ENCODE results near the gene SERPINE2. TPM values are rescaled to one million over a fixed set of nuclear protein-coding genes. Genes with fewer than 3 reads are reported as not detected.

Gene SERPINE2
- total and polyA plus RNA-seq, 5 donors: 15.4 to 49.4 (median 24.2) TPM

GRCh38 chr2:223994562-223995162 lies 44.4 kb downstream of the SERPINE2 start:
- H3K27ac ChIP-seq (ENCODE audit: low read length): no peak overlapping the region
- WGBS: 91% methylated on average over 4 of the region's 4 CpGs
- no peaks in the 10 kb centered on the region for H3K9me3 ChIP-seq (ENCODE audit: control insufficient read depth, low read length)
- DNase-seq (no peak), ATAC-seq (no peak)
- H3K4me1 ChIP-seq (ENCODE audit: control insufficient read depth, insufficient read depth, low read length): no peaks in the 10 kb centered on the region
- no peak overlapping the region for H3K4me3 ChIP-seq (ENCODE audit: low read length)
- H3K27me3 ChIP-seq (ENCODE audit: control insufficient read depth, insufficient read depth): no peaks in the 10 kb centered on the region
- intact Hi-C loops (cut with DNase I): loop anchor here (5.0 to 10.0 kb wide), 2 partner anchors 288 to 290 kb away; no protein-coding TSS in a partner anchor

- H3K27me3 ChIP-seq (ENCODE audit: control insufficient read depth, insufficient read depth): no peaks in the 10 kb centered on the region
- H3K4me3 ChIP-seq (ENCODE audit: low read length): no peak overlapping the region
- H3K9me3 ChIP-seq (ENCODE audit: control insufficient read depth, low read length): no peaks in the 10 kb centered on the region
- no peaks in the 10 kb centered on the region for H3K4me1 ChIP-seq (ENCODE audit: control insufficient read depth, insufficient read depth, low read length)
- WGBS: 28% methylated on average over 5 of the region's 5 CpGs
- DNase-seq (peak in 2 of 3 donors; percentile 55 to 78), ATAC-seq (peak; percentile 85 to 91)
- no peak overlapping the region for H3K27ac ChIP-seq (ENCODE audit: low read length)
- intact Hi-C loops (cut with DNase I): loop anchor here in 2 of 4 donors (5.0 to 10.0 kb wide), 2 partner anchors 289 to 291 kb away; no protein-coding TSS in a partner anchor
Observed at GRCh38 chr2:223993634-223994232, 45.4 kb downstream of the SERPINE2 start.

- no peaks in the 10 kb centered on the region for H3K9me3 ChIP-seq (ENCODE audit: control insufficient read depth, low read length)
- ATAC-seq (no peak), DNase-seq (peak in 1 of 3 donors; percentile 40)
- H3K4me1 ChIP-seq (ENCODE audit: control insufficient read depth, insufficient read depth, low read length): no peaks in the 10 kb centered on the region
- H3K4me3 ChIP-seq (ENCODE audit: low read length): no peak overlapping the region
- intact Hi-C loops (cut with DNase I): loop anchor here in 2 of 4 donors (5.0 to 10.0 kb wide), 2 partner anchors 291 to 293 kb away; no protein-coding TSS in a partner anchor
- 75% methylated on average over 12 of the region's 12 CpGs for WGBS
- no peak overlapping the region for H3K27ac ChIP-seq (ENCODE audit: low read length)
- no peaks in the 10 kb centered on the region for H3K27me3 ChIP-seq (ENCODE audit: control insufficient read depth, insufficient read depth)
Observed at GRCh38 chr2:223991611-223992010, 47.5 kb downstream of the SERPINE2 start.

- no peak overlapping the region for H3K4me3 ChIP-seq (ENCODE audit: low read length)
- no peaks in the 10 kb centered on the region for H3K4me1 ChIP-seq (ENCODE audit: control insufficient read depth, insufficient read depth, low read length)
- 66% methylated on average over 3 of the region's 3 CpGs for WGBS
- H3K27me3 ChIP-seq (ENCODE audit: control insufficient read depth, insufficient read depth): no peaks in the 10 kb centered on the region
- intact Hi-C loops (cut with DNase I): loop anchor here in 2 of 4 donors (5.0 to 10.0 kb wide), 2 partner anchors 292 to 295 kb away; no protein-coding TSS in a partner anchor
- no peaks in the 10 kb centered on the region for H3K9me3 ChIP-seq (ENCODE audit: control insufficient read depth, low read length)
- no peak overlapping the region for H3K27ac ChIP-seq (ENCODE audit: low read length)
- DNase-seq (no peak), ATAC-seq (peak in 1 of 2 donors; percentile 35)
Observed at GRCh38 chr2:223989856-223990232, 49.2 kb downstream of the SERPINE2 start.

- 70% methylated on average over 10 of the region's 10 CpGs for WGBS
- intact Hi-C loops (cut with DNase I): no loop called here
- no peak for ATAC-seq
Observed at GRCh38 chr2:223989206-223989855, 49.8 kb downstream of the SERPINE2 start.

GRCh38 chr2:223981241-223981640 lies 57.8 kb downstream of the SERPINE2 start:
- H3K27ac ChIP-seq (ENCODE audit: low read length): no peak overlapping the region
- no peaks in the 10 kb centered on the region for H3K9me3 ChIP-seq (ENCODE audit: control insufficient read depth, low read length)
- H3K4me1 ChIP-seq (ENCODE audit: control insufficient read depth, insufficient read depth, low read length): no peaks in the 10 kb centered on the region
- intact Hi-C loops (cut with DNase I): no loop called here
- DNase-seq (no peak), ATAC-seq (no peak)
- H3K4me3 ChIP-seq (ENCODE audit: low read length): no peak overlapping the region
- no peaks in the 10 kb centered on the region for H3K27me3 ChIP-seq (ENCODE audit: control insufficient read depth, insufficient read depth)
- WGBS: 82% methylated on average over 1 of the region's 1 CpG

More at GRCh38 chr2:223989206-223989855, 49.8 kb downstream of the SERPINE2 start:
- Histone ChIP-seq H3K9me3 (ENCODE audit: control insufficient read depth, low read length) (no peaks in the 10 kb centered on the region), H3K4me1 (ENCODE audit: control insufficient read depth, insufficient read depth, low read length) (no peaks in the 10 kb centered on the region), H3K4me3 (ENCODE audit: low read length) (no peak overlapping the region), H3K27ac (ENCODE audit: low read length) (no peak overlapping the region), H3K27me3 (ENCODE audit: control insufficient read depth, insufficient read depth) (no peaks in the 10 kb centered on the region)
- no peak for DNase-seq

- intact Hi-C loops (cut with DNase I): no loop called here
- 79% methylated on average over 4 of the region's 4 CpGs for WGBS
- H3K27me3 ChIP-seq (ENCODE audit: control insufficient read depth, insufficient read depth): no peaks in the 10 kb centered on the region
- ATAC-seq: no peak
- H3K4me1 ChIP-seq (ENCODE audit: control insufficient read depth, insufficient read depth, low read length): no peaks in the 10 kb centered on the region
- no peak for DNase-seq
- H3K9me3 ChIP-seq (ENCODE audit: control insufficient read depth, low read length): no peaks in the 10 kb centered on the region
- H3K27ac ChIP-seq (ENCODE audit: low read length): no peak overlapping the region
- no peak overlapping the region for H3K4me3 ChIP-seq (ENCODE audit: low read length)
Observed at GRCh38 chr2:223980803-223981202, 58.3 kb downstream of the SERPINE2 start.

GRCh38 chr2:223980397-223980735 lies 58.7 kb downstream of the SERPINE2 start:
- Histone ChIP-seq H3K27ac (ENCODE audit: low read length) (no peak overlapping the region), H3K4me1 (ENCODE audit: control insufficient read depth, insufficient read depth, low read length) (no peaks in the 10 kb centered on the region), H3K4me3 (ENCODE audit: low read length) (no peak overlapping the region), H3K27me3 (ENCODE audit: control insufficient read depth, insufficient read depth) (no peaks in the 10 kb centered on the region), H3K9me3 (ENCODE audit: control insufficient read depth, low read length) (no peaks in the 10 kb centered on the region)
- DNase-seq (no peak), ATAC-seq (no peak)
- 61% methylated on average over 1 of the region's 1 CpG for WGBS
- intact Hi-C loops (cut with DNase I): no loop called here

- Histone ChIP-seq H3K27me3 (ENCODE audit: control insufficient read depth, insufficient read depth) (no peaks in the 10 kb centered on the region), H3K9me3 (ENCODE audit: control insufficient read depth, low read length) (no peaks in the 10 kb centered on the region), H3K4me3 (ENCODE audit: low read length) (no peak overlapping the region), H3K27ac (ENCODE audit: low read length) (no peak overlapping the region), H3K4me1 (ENCODE audit: control insufficient read depth, insufficient read depth, low read length) (no peaks in the 10 kb centered on the region)
- no peak for ATAC-seq
- WGBS: 67% methylated on average over 2 of the region's 2 CpGs
- DNase-seq: no peak
- intact Hi-C loops (cut with DNase I): no loop called here
Observed at GRCh38 chr2:223979730-223980396, 59.2 kb downstream of the SERPINE2 start.

GRCh38 chr2:223978451-223978850 lies 60.6 kb downstream of the SERPINE2 start:
- Histone ChIP-seq H3K4me1 (ENCODE audit: control insufficient read depth, insufficient read depth, low read length) (no peaks in the 10 kb centered on the region), H3K9me3 (ENCODE audit: control insufficient read depth, low read length) (no peaks in the 10 kb centered on the region), H3K27me3 (ENCODE audit: control insufficient read depth, insufficient read depth) (no peaks in the 10 kb centered on the region), H3K27ac (ENCODE audit: low read length) (no peak overlapping the region), H3K4me3 (ENCODE audit: low read length) (no peak overlapping the region)
- no peak for DNase-seq
- WGBS: 87% methylated on average over 4 of the region's 4 CpGs
- no peak for ATAC-seq
- intact Hi-C loops (cut with DNase I): no loop called here
